Upper lobe of left lung (tissue), 6 donors: Measurements from ENCODE around the gene APOB. TPM values are rescaled to one million over a fixed set of nuclear protein-coding genes. Genes with fewer than 3 reads are reported as not detected.

Source experiments
- ATAC-seq, 2 donors: fragments of 200-7000 bp; cut with Tn5 transposase; one replicate each; pipeline ENCODE4 v1.9.1; 2022; ENCODE audit warnings: mild to moderate bottlenecking in 2 of 2, moderate library complexity in 2 of 2; ENCODE audit not compliant: low FRiP score in 2 of 2
- DNase-seq, 2 donors: peaks; one replicate each; pipeline ENCODE4 v3.0.0-alpha.2; 2019 to 2020
- H3K27ac ChIP-seq, 4 donors: fragments of 200-600 bp; sonication (generic); one replicate each; pipeline ENCODE4 v1.5.1; 2016 to 2019
- H3K27me3 ChIP-seq, 4 donors: fragments of 200-600 bp; sonication (generic); one replicate each; pipeline ENCODE4 v1.5.1; 2017 to 2019
- H3K36me3 ChIP-seq, 4 donors: fragments of 200-600 bp; sonication (generic); one replicate each; pipeline ENCODE4 v1.5.1; 2016 to 2019
- H3K4me1 ChIP-seq, 4 donors: fragments of 200-600 bp; sonication (generic); one replicate each; pipeline ENCODE4 v1.5.1; 2018 to 2019
- H3K4me3 ChIP-seq, 4 donors: fragments of 200-600 bp; sonication (generic); one replicate each; pipeline ENCODE4 v1.5.1; 2017 to 2019; ENCODE audit warnings: mild to moderate bottlenecking in 2 of 4, moderate library complexity in 1 of 4
- H3K9me3 ChIP-seq, 4 donors: fragments of 200-600 bp; sonication (generic); one replicate each; pipeline ENCODE4 v1.5.1; 2018 to 2019
- CTCF ChIP-seq, 6 experiments: fragments of 450-650 bp in 4 of 6; fragments of 200-600 bp in 2 of 6; sonication (generic) in 2 of 6; IDR thresholded peaks; one replicate each; pipeline ENCODE4 v1.5.1; 2016 to 2019; ENCODE audit warnings: antibody characterized with exemption in 6 of 6
- EP300 ChIP-seq, 4 donors: sonication (generic); formaldehyde crosslinking; IDR thresholded peaks; one replicate each; pipeline ENCODE4 v1.5.1; 2017; ENCODE audit warnings: antibody characterized with exemption in 4 of 4, control low read depth in 2 of 4
- POLR2A ChIP-seq, 4 donors: fragments of 450-650 bp; IDR thresholded peaks; one replicate each; pipeline ENCODE4 v1.5.1; 2016 to 2017; ENCODE audit warnings: antibody characterized with exemption in 4 of 4, mild to moderate bottlenecking in 2 of 4
- POLR2AphosphoS5 ChIP-seq, 2 donors: sonication (generic); formaldehyde crosslinking; IDR thresholded peaks; one replicate each; pipeline ENCODE4 v1.5.1; 2017; ENCODE audit warnings: antibody characterized with exemption in 2 of 2
- WGBS, 2 donors: methylation state at CpG; one replicate each; pipeline ENCODE4 v1.1.5; 2017 to 2018; 5-methylcytosine and 5-hydroxymethylcytosine counted together
- total RNA-seq, 6 donors: library from RNA; depleted of rRNA in 4 of 6; stranded (reverse); fragments of >200 nt in 4 of 6; gene quantifications; one replicate each; pipeline versions ENCODE4 v1.1.0 to v1.2.1, GENCODE V29; 2016 to 2021
- donor health status: DM: no; HTN: no; CAD: no; lungs with moderate emphysema.
- donor health status: DM: no; HTN: yes; CAD: no; lungs with severe emphysema.

APOB gene
- total RNA-seq, 6 donors from 2014 or later, result under 0.01 to 2.1 (median 0.60) TPM

GRCh38 chr2:21067859-21068537 is 24.1 kb upstream of the APOB start:
- Histone ChIP-seq H3K27me3 (no peaks in the 10 kb centered on the region), H3K27ac (no peak overlapping the region), H3K4me3 (no peak overlapping the region), H3K4me1 (no peaks in the 10 kb centered on the region), H3K9me3 (no peaks in the 10 kb centered on the region), H3K36me3 (no peaks in the 10 kb centered on the region)
- TF ChIP-seq POLR2A (IDR thresholded peaks at IDR 0.05), result no peak
- TF ChIP-seq EP300 (IDR thresholded peaks at IDR 0.05), result no peak
- no peak for TF ChIP-seq POLR2AphosphoS5 (IDR thresholded peaks at IDR 0.05)
- TF ChIP-seq CTCF (IDR thresholded peaks at IDR 0.05), result no peak
- DNase-seq, result no peak
- 57 to 74% methylated on average over 2 of the region's 2 CpGs for WGBS, 2 donors
- no peak for ATAC-seq

GRCh38 chr2:21067125-21067524 is 23.3 kb upstream of the APOB start:
- no peak for DNase-seq
- ATAC-seq, result no peak
- Histone ChIP-seq H3K4me1 (no peaks in the 10 kb centered on the region), H3K9me3 (no peaks in the 10 kb centered on the region), H3K36me3 (no peaks in the 10 kb centered on the region), H3K27me3 (no peaks in the 10 kb centered on the region), H3K27ac (no peak overlapping the region), H3K4me3 (no peak overlapping the region)
- TF ChIP-seq POLR2A (IDR thresholded peaks at IDR 0.05), result no peak
- no peak for TF ChIP-seq EP300 (IDR thresholded peaks at IDR 0.05)
- TF ChIP-seq POLR2AphosphoS5 (IDR thresholded peaks at IDR 0.05), result no peak
- no peak for TF ChIP-seq CTCF (IDR thresholded peaks at IDR 0.05)
- 46 to 57% methylated on average over 5 of the region's 5 CpGs for WGBS, 2 donors

- TF ChIP-seq POLR2A (IDR thresholded peaks at IDR 0.05), result no peak
- no peak for TF ChIP-seq CTCF (IDR thresholded peaks at IDR 0.05)
- no peak for TF ChIP-seq EP300 (IDR thresholded peaks at IDR 0.05)
- no peak for TF ChIP-seq POLR2AphosphoS5 (IDR thresholded peaks at IDR 0.05)
- no peaks in the 10 kb centered on the region for H3K36me3 ChIP-seq
- no peak overlapping the region for H3K27ac ChIP-seq
- DNase-seq, result no peak
- 72 to 78% methylated on average over 3 of the region's 3 CpGs for WGBS, 2 donors
- no peaks in the 10 kb centered on the region for H3K27me3 ChIP-seq
- H3K4me3 ChIP-seq, result no peak overlapping the region
- no peaks in the 10 kb centered on the region for H3K9me3 ChIP-seq
- no peak for ATAC-seq
- H3K4me1 ChIP-seq, result no peaks in the 10 kb centered on the region
These were observed 16.2 kb upstream of the APOB start for GRCh38 chr2:21059885-21060610.

- Histone ChIP-seq H3K4me3 (no peak overlapping the region), H3K36me3 (no peaks in the 10 kb centered on the region), H3K9me3 (no peaks in the 10 kb centered on the region), H3K4me1 (no peaks in the 10 kb centered on the region), H3K27me3 (no peaks in the 10 kb centered on the region), H3K27ac (no peak overlapping the region)
- ATAC-seq, result no peak
- no peak for DNase-seq
- TF ChIP-seq POLR2A (IDR thresholded peaks at IDR 0.05), result no peak
- no peak for TF ChIP-seq CTCF (IDR thresholded peaks at IDR 0.05)
- no peak for TF ChIP-seq EP300 (IDR thresholded peaks at IDR 0.05)
- no peak for TF ChIP-seq POLR2AphosphoS5 (IDR thresholded peaks at IDR 0.05)
- 82 to 88% methylated on average over 2 of the region's 2 CpGs for WGBS, 2 donors
These were observed 13.2 kb upstream of the APOB start for GRCh38 chr2:21057097-21057496.
